H1 (cell line): ENCODE results near the gene THUMPD2. TPM values are rescaled to one million over a fixed set of nuclear protein-coding genes. Genes with fewer than 3 reads are reported as not detected.

Experiments
- CTCF ChIA-PET: fragments of 300-600 bp; sonication (Branson Sonifier 250); formaldehyde crosslinking; loops from one replicate; lab custom pipeline; 2021; ENCODE audit not compliant: partially characterized antibody; lab: Charles Lee
- POLR2A ChIA-PET: fragments of 300-600 bp; sonication (Branson Sonifier 250); formaldehyde crosslinking; loops from one replicate; lab custom pipeline; 2021; ENCODE audit warnings: inconsistent platforms; ENCODE audit not compliant: partially characterized antibody; lab: Charles Lee
- DNase-seq, 2 experiments: peaks; one replicate each; pipeline versions ENCODE4 v3.0.0 to v3.0.0-alpha.2; 2010 to 2022; ENCODE audit warnings: low spot score in 2 of 2, low read depth in 1 of 2, mixed read lengths in 1 of 2
- FAIRE-seq: peaks from 2 replicates; lab custom pipeline; 2011; peaks lifted over from hg19 to GRCh38; lab: Jason Lieb, UNC
- H2AFZ ChIP-seq: 2 replicates; pipeline ENCODE4 v1.8.1; 2012; ENCODE audit warnings: low read length, inconsistent platforms
- H2AK5ac ChIP-seq: 2 replicates; pipeline ENCODE4 v1.6.1; 2013; ENCODE audit warnings: low read depth, low read length
- H2BK120ac ChIP-seq: replicated peaks from 2 replicates; pipeline ENCODE3; 2013; ENCODE audit warnings: low read depth, low read length, inconsistent platforms
- H2BK12ac ChIP-seq: 2 replicates; pipeline ENCODE4 v1.6.1; 2013; ENCODE audit warnings: low read depth, low read length
- H2BK15ac ChIP-seq: 2 replicates; pipeline ENCODE4 v1.6.1; 2013; ENCODE audit warnings: low read length
- H2BK20ac ChIP-seq: 2 replicates; pipeline ENCODE4 v1.6.1; 2013; ENCODE audit warnings: low read length
- H2BK5ac ChIP-seq: 2 replicates; pipeline ENCODE4 v1.6.1; 2013; ENCODE audit warnings: low read depth, low read length
- H3K14ac ChIP-seq: 2 replicates; pipeline ENCODE4 v1.6.1; 2013; ENCODE audit warnings: inconsistent platforms; ENCODE audit not compliant: insufficient read length
- H3K18ac ChIP-seq: 2 replicates; pipeline ENCODE4 v1.6.1; 2013; ENCODE audit warnings: low read length; ENCODE audit errors: extremely low read depth
- H3K23ac ChIP-seq: 2 replicates; pipeline ENCODE4 v1.6.1; 2013; ENCODE audit warnings: inconsistent platforms; ENCODE audit not compliant: insufficient read length
- H3K23me2 ChIP-seq: 2 replicates; pipeline ENCODE4 v1.6.1; 2013; ENCODE audit warnings: low read depth, low read length
- H3K27ac ChIP-seq: 2 replicates; pipeline ENCODE4 v1.6.1; 2011; ENCODE audit warnings: low read depth, low read length, inconsistent platforms
- H3K27me3 ChIP-seq, 4 experiments: replicated peaks in 1 of 4; 1 replicate in 1 of 4; 2 replicates in 3 of 4; pipeline versions ENCODE4 v1.6.1 to v1.8.1; 2011 to 2013; ENCODE audit warnings: low read length in 3 of 4, mild to moderate bottlenecking in 3 of 4, inconsistent platforms in 2 of 4, mixed read lengths in 2 of 4, moderate library complexity in 1 of 4; ENCODE audit not compliant: control insufficient read depth in 3 of 4, insufficient read depth in 3 of 4; ENCODE audit errors: extremely low read depth in 1 of 4
- H3K36me3 ChIP-seq, 4 experiments: 2 replicates each; pipeline versions ENCODE4 v1.6.1 to v1.8.1; 2011 to 2013; ENCODE audit warnings: mild to moderate bottlenecking in 4 of 4, low read length in 3 of 4, moderate library complexity in 2 of 4, control low read depth in 1 of 4, inconsistent platforms in 1 of 4; ENCODE audit not compliant: insufficient read depth in 4 of 4, control insufficient read depth in 2 of 4
- H3K4ac ChIP-seq: replicated peaks from 2 replicates; pipeline ENCODE3; 2013; ENCODE audit warnings: low read length, low read depth, mixed read lengths, inconsistent platforms; ENCODE audit not compliant: insufficient read length
- H3K4me1 ChIP-seq, 4 experiments: replicated peaks in 1 of 4; 1 replicate in 1 of 4; 2 replicates in 3 of 4; pipeline versions ENCODE4 v1.6.1 to v1.8.1; 2011 to 2013; ENCODE audit warnings: low read length in 3 of 4, inconsistent platforms in 2 of 4, mixed read lengths in 1 of 4; ENCODE audit not compliant: insufficient read depth in 4 of 4, control insufficient read depth in 3 of 4
- H3K4me2 ChIP-seq, 2 experiments: 2 replicates each; pipeline versions ENCODE4 v1.6.1 to v1.8.1; 2011 to 2013; ENCODE audit warnings: low read depth in 2 of 2, low read length in 2 of 2, control low read depth in 1 of 2, inconsistent platforms in 1 of 2, mild to moderate bottlenecking in 1 of 2; ENCODE audit not compliant: insufficient read depth in 1 of 2
- H3K4me3 ChIP-seq, 4 experiments: fragments of 200-600, 300-600 bp in 1 of 4; sonication (generic), shearing (Covaris generic), sonication (Bioruptor Twin) in 1 of 4; 2 replicates each; pipeline versions ENCODE4 v1.5.1 to v1.8.1; 2011 to 2016; ENCODE audit warnings: low read length in 4 of 4, low read depth in 3 of 4, control low read depth in 2 of 4, inconsistent platforms in 2 of 4, mild to moderate bottlenecking in 2 of 4, mixed read lengths in 1 of 4, moderate library complexity in 1 of 4; ENCODE audit not compliant: insufficient read depth in 2 of 4; ENCODE audit errors: extremely low read depth in 1 of 4
- H3K56ac ChIP-seq: replicated peaks from 2 replicates; pipeline ENCODE3; 2013; ENCODE audit warnings: low read depth, mild to moderate bottlenecking, mixed read lengths, low read length, inconsistent platforms; ENCODE audit not compliant: insufficient read length
- H3K79me1 ChIP-seq: 2 replicates; pipeline ENCODE4 v1.6.1; 2013; ENCODE audit warnings: low read depth, low read length, control low read depth
- H3K79me2 ChIP-seq, 2 experiments: 2 replicates each; pipeline versions ENCODE4 v1.6.1 to v1.8.1; 2012 to 2013; ENCODE audit warnings: low read length in 2 of 2, mild to moderate bottlenecking in 2 of 2, inconsistent platforms in 1 of 2; ENCODE audit not compliant: insufficient read depth in 2 of 2, control insufficient read depth in 1 of 2
- H3K9ac ChIP-seq, 4 experiments: replicated peaks in 1 of 4; 1 replicate in 1 of 4; 2 replicates in 3 of 4; pipeline versions ENCODE4 v1.6.1 to v1.8.1; 2011 to 2013; ENCODE audit warnings: low read depth in 3 of 4, low read length in 3 of 4, control low read depth in 2 of 4, mild to moderate bottlenecking in 2 of 4, moderate library complexity in 2 of 4, inconsistent platforms in 1 of 4; ENCODE audit errors: extremely low read depth in 1 of 4
- H3K9me3 ChIP-seq, 2 experiments: 2 replicates each; pipeline versions ENCODE4 v1.6.1 to v1.8.1; 2012 to 2013; ENCODE audit warnings: mild to moderate bottlenecking in 2 of 2, moderate library complexity in 2 of 2, control low read depth in 1 of 2, inconsistent platforms in 1 of 2, low read depth in 1 of 2, low read length in 1 of 2, mixed read lengths in 1 of 2; ENCODE audit not compliant: insufficient read depth in 2 of 2
- H4K20me1 ChIP-seq, 2 experiments: replicated peaks in 1 of 2; 2 replicates each; pipeline versions ENCODE3 to v1.8.1; 2011 to 2013; ENCODE audit warnings: inconsistent platforms in 2 of 2, low read length in 2 of 2, mild to moderate bottlenecking in 1 of 2; ENCODE audit not compliant: insufficient read depth in 2 of 2, control insufficient read depth in 1 of 2
- H4K5ac ChIP-seq: 2 replicates; pipeline ENCODE4 v1.6.1; 2013; ENCODE audit warnings: low read length, low read depth, mixed read lengths, inconsistent platforms; ENCODE audit not compliant: insufficient read length
- H4K8ac ChIP-seq: 2 replicates; pipeline ENCODE4 v1.8.0; 2013; ENCODE audit warnings: mild to moderate bottlenecking, moderate library complexity, low read length, inconsistent platforms; ENCODE audit not compliant: insufficient read depth; ENCODE audit errors: extremely low read depth
- H4K91ac ChIP-seq: replicated peaks from 2 replicates; pipeline ENCODE3; 2013; ENCODE audit warnings: low read length, mixed read lengths, inconsistent platforms; ENCODE audit not compliant: insufficient read length
- CTCF ChIP-seq, 3 experiments: IDR thresholded peaks; 1 replicate in 2 of 3; 2 replicates in 1 of 3; pipeline versions ENCODE4 v1.5.1 to v1.6.1; 2011; ENCODE audit warnings: low read length in 3 of 3, mild to moderate bottlenecking in 3 of 3, inconsistent platforms in 2 of 3, low read depth in 1 of 3, moderate library complexity in 1 of 3; ENCODE audit not compliant: insufficient read depth in 1 of 3; ENCODE audit errors: control extremely low read depth in 1 of 3
- E2F6 ChIP-seq: IDR thresholded peaks from 2 replicates; pipeline ENCODE4 v1.6.1; 2012; ENCODE audit warnings: inconsistent platforms
- FOSL1 ChIP-seq: IDR thresholded peaks from 2 replicates; pipeline ENCODE4 v1.6.1; 2011; ENCODE audit warnings: mild to moderate bottlenecking, low read depth, low read length, moderate library complexity; ENCODE audit not compliant: insufficient read depth
- GABPA ChIP-seq: IDR thresholded peaks from 2 replicates; pipeline ENCODE4 v1.6.1; 2011; ENCODE audit warnings: mild to moderate bottlenecking, low read length, moderate library complexity, borderline replicate concordance; ENCODE audit not compliant: insufficient read depth
- SIX5 ChIP-seq: IDR thresholded peaks from 2 replicates; pipeline ENCODE4 v1.6.1; 2011; ENCODE audit warnings: mild to moderate bottlenecking, low read depth, low read length
- SUZ12 ChIP-seq: fragments of 200-600 bp; sonication (generic); IDR thresholded peaks from 2 replicates; pipeline ENCODE4 v1.6.1; 2012; ENCODE audit warnings: mild to moderate bottlenecking, inconsistent platforms, low read length, moderate library complexity, mixed read lengths
- TCF12 ChIP-seq: IDR thresholded peaks from 2 replicates; pipeline ENCODE4 v1.6.1; 2011; ENCODE audit warnings: low read depth, mild to moderate bottlenecking, low read length
- WGBS, 2 experiments: shearing (Covaris generic) in 1 of 2; methylation state at CpG; one replicate each; pipeline versions ENCODE4 v1.1.6 to v1.1.7; 2013 to 2015; ENCODE audit warnings: low lambda C conversion rate in 2 of 2, mixed read lengths in 2 of 2, inconsistent platforms in 1 of 2, low coverage in 1 of 2, missing lambda C conversion rate in 1 of 2; ENCODE audit not compliant: insufficient replicate concordance in 2 of 2, insufficient coverage in 1 of 2, insufficient read length in 1 of 2; ENCODE audit errors: extremely low coverage in 1 of 2, missing lambda C conversion rate in 1 of 2; 5-methylcytosine and 5-hydroxymethylcytosine counted together
- polyA plus RNA-seq, 7 experiments: library from polyadenylated mRNA; depleted of rRNA in 3 of 7; stranded (reverse) in 5 of 7; unstranded in 2 of 7; fragments of >200 nt in 5 of 7; fragments of 200-250 nt in 2 of 7; gene quantifications; 1 replicate in 5 of 7; 2 replicates in 1 of 7; 4 replicates in 1 of 7; pipeline versions ENCODE4 v1.2.1 to v1.2.3, GENCODE V29; 2011 to 2013; ENCODE audit warnings: missing spikeins in 2 of 7, mixed read lengths in 2 of 7
- total RNA-seq: library from RNA; stranded (reverse); fragmentation: NEBNext Ultra II Directional; extraction: Animal tissue kit (Norgen Biotek cat#: 25700); gene quantifications from 2 replicates; pipeline ENCODE4 v1.2.1, GENCODE V29; 2021
- TF ChIP-seq, protein P1 (sequence below): IDR thresholded peaks from 2 replicates; pipeline ENCODE4 v1.6.1; 2012; ENCODE audit warnings: low read length, inconsistent platforms

THUMPD2 gene
- total and polyA plus RNA-seq, 2 of the 8 experiments (the other 6 are each of a cell fraction or from before 2014, with no cell fraction given) = 8.6 to 17.0 TPM

GRCh38 chr2:39735648-39736047 lies 43.4 kb downstream of the THUMPD2 start:
- H3K79me1 ChIP-seq = no peaks in the 10 kb centered on the region; the same call in 1 of the 2 replicates
- POLR2A ChIA-PET = no interaction called here
- H3K27ac ChIP-seq = no peak overlapping the region
- no peak overlapping the region for H2AK5ac ChIP-seq
- H3K79me2 ChIP-seq = peaks cover 0 to 12% of the 10 kb centered on the region in 2 experiments; a peak in 2 of 4 replicates
- H4K91ac ChIP-seq = no peak overlapping the region
- H3K14ac ChIP-seq = no peak overlapping the region
- H3K23me2 ChIP-seq = no peaks in the 10 kb centered on the region
- H3K36me3 ChIP-seq = peaks cover 5 to 23% (median 15%) of the 10 kb centered on the region in 4 experiments; a peak in 5 of 8 replicates
- H3K9me3 ChIP-seq = no peaks in the 10 kb centered on the region
- no peak overlapping the region for H4K5ac ChIP-seq
- H3K23ac ChIP-seq = no peak overlapping the region
- no peak for DNase-seq
- no peak overlapping the region for H3K4ac ChIP-seq
- CTCF ChIA-PET = interaction anchor here (1.2 kb wide), 1 partner anchor 12 kb away, joined by 3 read pairs; no protein-coding TSS in a partner anchor
- peaks cover 0 to 8% of the 10 kb centered on the region in 2 experiments for H4K20me1 ChIP-seq
- no peak overlapping the region for H2BK5ac ChIP-seq
- H2BK20ac ChIP-seq = no peak overlapping the region
- H3K4me2 ChIP-seq = no peak overlapping the region
- H3K4me1 ChIP-seq = peaks cover 6 to 10% (median 7%) of the 10 kb centered on the region in 4 experiments; a peak in 4 of 7 replicates
- H2AFZ ChIP-seq = no peak overlapping the region
- FAIRE-seq = no peak
- H2BK15ac ChIP-seq = no peak overlapping the region
- H2BK120ac ChIP-seq = no peak overlapping the region
- no peak overlapping the region for H2BK12ac ChIP-seq
- WGBS, 2 experiments = 84% methylated on average over 3 of the region's 3 CpGs; no CpG with 5 or more reads in 1 of the 2 experiments
- no peak overlapping the region for H3K18ac ChIP-seq
- no peak overlapping the region for H4K8ac ChIP-seq
- H3K56ac ChIP-seq = no peak overlapping the region
- H3K9ac ChIP-seq = no peak overlapping the region
- no peak overlapping the region for H3K4me3 ChIP-seq
- no peaks in the 10 kb centered on the region for H3K27me3 ChIP-seq
- TF ChIP-seq CTCF (IDR thresholded peaks at IDR 0.05; ENCODE audit: control extremely low read depth in 1 of 3, insufficient read depth in 1 of 3, low read depth in 1 of 3, low read length in 3 of 3) (no peak), TCF12 (no peak), SIX5 (no peak), FOSL1 (no peak), E2F6 (no peak), GABPA (no peak), SUZ12 (no peak)
- TF ChIP-seq, protein P1, sequence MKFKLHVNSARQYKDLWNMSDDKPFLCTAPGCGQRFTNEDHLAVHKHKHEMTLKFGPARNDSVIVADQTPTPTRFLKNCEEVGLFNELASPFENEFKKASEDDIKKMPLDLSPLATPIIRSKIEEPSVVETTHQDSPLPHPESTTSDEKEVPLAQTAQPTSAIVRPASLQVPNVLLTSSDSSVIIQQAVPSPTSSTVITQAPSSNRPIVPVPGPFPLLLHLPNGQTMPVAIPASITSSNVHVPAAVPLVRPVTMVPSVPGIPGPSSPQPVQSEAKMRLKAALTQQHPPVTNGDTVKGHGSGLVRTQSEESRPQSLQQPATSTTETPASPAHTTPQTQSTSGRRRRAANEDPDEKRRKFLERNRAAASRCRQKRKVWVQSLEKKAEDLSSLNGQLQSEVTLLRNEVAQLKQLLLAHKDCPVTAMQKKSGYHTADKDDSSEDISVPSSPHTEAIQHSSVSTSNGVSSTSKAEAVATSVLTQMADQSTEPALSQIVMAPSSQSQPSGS = no peak
